Muscle of leg (tissue), 11 donors: ENCODE results near the gene TGFBR3. TPM values are rescaled to one million over a fixed set of nuclear protein-coding genes. Genes with fewer than 3 reads are reported as not detected.
A peak's percentile ranks its signal among the peaks of the same experiment; 100 is the strongest.

Source experiments
- DNase-seq: peaks from one replicate; pipeline ENCODE4 v3.0.0; 2013
- H3K27ac ChIP-seq: one replicate; pipeline ENCODE4 v1.5.1; 2013; ENCODE audit warnings: mild to moderate bottlenecking, low read length, control low read depth
- H3K27me3 ChIP-seq: one replicate; pipeline ENCODE4 v1.6.1; 2013; ENCODE audit warnings: low read length; ENCODE audit not compliant: control insufficient read depth, insufficient read depth
- H3K36me3 ChIP-seq: one replicate; pipeline ENCODE4 v1.6.1; 2013; ENCODE audit warnings: low read length; ENCODE audit not compliant: control insufficient read depth, insufficient read depth
- H3K4me1 ChIP-seq: one replicate; pipeline ENCODE4 v1.6.1; 2013; ENCODE audit warnings: low read length; ENCODE audit not compliant: control insufficient read depth, insufficient read depth
- H3K4me3 ChIP-seq: one replicate; pipeline ENCODE4 v1.5.1; 2013; ENCODE audit warnings: low read length, control low read depth
- H3K9me3 ChIP-seq: replicated peaks from 2 replicates; pipeline ENCODE4 v1.6.1; 2013; ENCODE audit warnings: low read depth, low read length; ENCODE audit not compliant: control insufficient read depth
- WGBS: methylation state at CpG from one replicate; pipeline ENCODE4 v1.1.5; 2013; ENCODE audit warnings: missing lambda C conversion rate; ENCODE audit not compliant: insufficient coverage; 5-methylcytosine and 5-hydroxymethylcytosine counted together
- polyA plus RNA-seq, 8 donors: library from polyadenylated mRNA; unstranded; fragments of 120-200 nt; gene quantifications; one replicate each; pipeline versions ENCODE4 v1.2.1 to v1.2.3, GENCODE V29; 2013; ENCODE audit warnings: inconsistent platforms in 1 of 8, low replicate concordance in 1 of 8; ENCODE audit not compliant: insufficient read length in 8 of 8, insufficient read depth in 1 of 8
- total RNA-seq: library from RNA; stranded (reverse); fragments of 120-200 nt; gene quantifications from one replicate; pipeline ENCODE4 v1.2.4, GENCODE V29; 2013

The TGFBR3 gene
- total and polyA plus RNA-seq, 9 donors = 20.5 to 45.4 (median 25.3) TPM

DNA sequence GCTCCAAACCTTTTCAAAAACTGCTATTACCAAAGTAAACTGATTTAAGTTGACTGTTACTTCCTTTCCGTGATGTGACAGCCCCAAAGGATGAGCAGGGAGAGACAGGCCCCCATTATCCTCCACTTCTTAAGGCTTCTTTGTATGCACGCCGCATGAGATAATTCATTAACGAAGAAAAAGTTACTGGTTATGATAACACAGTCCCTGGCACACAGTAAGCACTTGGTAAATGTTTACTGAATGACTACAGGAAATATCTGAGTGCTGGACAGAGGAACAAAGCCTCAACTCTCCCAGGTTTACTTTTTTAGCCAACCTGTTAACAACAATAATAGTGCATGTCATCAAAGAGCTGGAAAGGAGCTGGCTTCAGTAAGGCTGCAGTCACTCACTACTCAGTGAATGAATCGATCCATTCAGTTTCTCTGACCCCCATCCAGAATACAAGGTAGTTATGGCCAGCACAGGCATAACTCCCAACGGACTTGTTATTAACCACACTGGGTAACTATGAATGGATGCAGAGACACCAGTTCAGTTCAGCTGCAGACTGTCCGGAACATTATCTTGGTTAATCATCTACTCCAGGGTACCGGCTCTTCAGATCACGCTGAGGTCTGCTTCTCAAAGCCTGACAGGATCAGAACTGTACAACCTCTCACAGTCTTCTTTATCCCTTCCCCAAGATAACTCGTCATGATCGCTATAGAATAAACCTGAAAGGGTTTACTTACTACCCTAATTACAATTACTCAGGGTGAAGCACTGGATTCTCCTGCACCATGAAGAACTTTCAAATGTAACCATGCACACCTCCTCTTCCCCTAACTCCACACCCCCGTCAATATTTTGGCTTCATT lies 58.3 kb downstream of the TGFBR3 start:
- H3K27ac ChIP-seq = peak overlapping the region; percentile 56
- no peak overlapping the region for H3K4me3 ChIP-seq
- H3K9me3 ChIP-seq = no peaks in the 10 kb centered on the region
- DNase-seq = no peak
- peaks cover 45% of the 10 kb centered on the region for H3K4me1 ChIP-seq
- WGBS = 44% methylated on average over 5 of the region's 12 CpGs
- H3K27me3 ChIP-seq = no peaks in the 10 kb centered on the region
- H3K36me3 ChIP-seq = no peaks in the 10 kb centered on the region

DNA sequence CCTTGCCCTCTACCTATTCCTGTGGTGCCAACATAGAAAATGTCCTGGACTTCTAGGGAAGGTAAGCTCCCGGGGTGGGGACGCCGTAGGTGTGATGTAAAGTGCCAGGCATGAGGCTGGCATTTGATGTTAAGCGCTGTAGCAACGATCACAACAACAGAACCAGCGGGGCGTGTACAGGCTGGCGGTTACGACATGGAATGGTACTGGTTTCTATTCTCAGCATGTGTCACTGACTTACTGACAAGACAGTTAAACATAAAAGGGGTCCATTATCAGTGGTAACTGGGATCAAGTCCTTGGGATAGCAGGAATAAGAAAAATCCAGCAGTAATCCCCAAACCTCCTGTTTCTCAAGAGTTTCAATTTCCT lies 58.9 kb downstream of the TGFBR3 start:
- peak overlapping the region; percentile 56 for H3K27ac ChIP-seq

DNA sequence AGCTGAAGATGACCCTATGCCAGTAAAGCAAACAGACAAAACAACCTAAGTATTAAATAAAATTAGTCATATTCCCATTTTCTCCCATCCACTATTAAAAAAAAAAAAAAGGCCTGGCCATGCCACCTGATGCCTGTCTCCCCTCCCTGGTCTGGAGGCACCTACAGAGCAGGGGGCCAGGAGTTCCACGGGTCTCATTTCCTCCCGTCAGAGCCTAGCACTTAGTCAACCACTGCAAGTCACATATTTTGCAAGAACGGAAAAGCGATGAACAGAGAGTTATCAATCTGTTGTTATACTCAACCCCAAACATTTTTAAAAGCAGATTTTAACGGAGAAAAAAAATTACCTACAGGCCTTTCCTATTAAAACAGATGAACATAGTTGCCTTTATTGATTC lies 59.3 kb downstream of the TGFBR3 start:
- Histone ChIP-seq H3K9me3 (no peaks in the 10 kb centered on the region), H3K4me1 (peaks cover 45% of the 10 kb centered on the region), H3K36me3 (no peaks in the 10 kb centered on the region), H3K27ac (peak overlapping the region; percentile 56), H3K4me3 (no peak overlapping the region), H3K27me3 (no peaks in the 10 kb centered on the region)
- DNase-seq = no peak
- 100% methylated on average over 1 of the region's 5 CpGs for WGBS

More for the DNA sequence above, 58.9 kb downstream of the TGFBR3 start:
- 90% methylated on average over 7 of the region's 9 CpGs for WGBS
- H3K4me3 ChIP-seq = no peak overlapping the region
- no peaks in the 10 kb centered on the region for H3K36me3 ChIP-seq
- no peaks in the 10 kb centered on the region for H3K9me3 ChIP-seq
- H3K27me3 ChIP-seq = no peaks in the 10 kb centered on the region
- H3K4me1 ChIP-seq = peaks cover 45% of the 10 kb centered on the region
- DNase-seq = no peak

DNA sequence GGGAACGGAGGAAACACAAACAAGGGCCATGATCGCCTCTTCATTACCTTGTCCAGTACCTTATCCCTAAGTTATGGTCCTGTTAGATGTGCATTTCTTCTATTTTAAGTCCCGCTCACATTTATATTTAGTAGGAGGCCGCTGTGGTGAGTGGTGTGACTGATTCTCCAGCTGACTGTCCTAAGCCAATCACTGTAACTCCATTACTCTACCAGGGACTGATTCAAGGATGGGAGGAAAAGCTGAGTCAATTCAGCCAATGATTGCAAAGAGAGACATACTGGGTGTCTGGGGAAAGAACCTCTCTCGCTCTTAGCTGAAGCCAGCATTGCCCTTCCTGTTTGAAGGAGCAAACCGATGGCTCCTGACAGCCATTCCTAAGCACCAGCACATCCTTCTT lies 59.7 kb downstream of the TGFBR3 start:
- no peak for DNase-seq
- H3K9me3 ChIP-seq = no peaks in the 10 kb centered on the region
- 80% methylated on average over 2 of the region's 6 CpGs for WGBS
- no peaks in the 10 kb centered on the region for H3K36me3 ChIP-seq
- peak overlapping the region; percentile 1 for H3K27ac ChIP-seq
- H3K4me3 ChIP-seq = no peak overlapping the region
- peaks cover 43% of the 10 kb centered on the region for H3K4me1 ChIP-seq
- no peaks in the 10 kb centered on the region for H3K27me3 ChIP-seq

DNA sequence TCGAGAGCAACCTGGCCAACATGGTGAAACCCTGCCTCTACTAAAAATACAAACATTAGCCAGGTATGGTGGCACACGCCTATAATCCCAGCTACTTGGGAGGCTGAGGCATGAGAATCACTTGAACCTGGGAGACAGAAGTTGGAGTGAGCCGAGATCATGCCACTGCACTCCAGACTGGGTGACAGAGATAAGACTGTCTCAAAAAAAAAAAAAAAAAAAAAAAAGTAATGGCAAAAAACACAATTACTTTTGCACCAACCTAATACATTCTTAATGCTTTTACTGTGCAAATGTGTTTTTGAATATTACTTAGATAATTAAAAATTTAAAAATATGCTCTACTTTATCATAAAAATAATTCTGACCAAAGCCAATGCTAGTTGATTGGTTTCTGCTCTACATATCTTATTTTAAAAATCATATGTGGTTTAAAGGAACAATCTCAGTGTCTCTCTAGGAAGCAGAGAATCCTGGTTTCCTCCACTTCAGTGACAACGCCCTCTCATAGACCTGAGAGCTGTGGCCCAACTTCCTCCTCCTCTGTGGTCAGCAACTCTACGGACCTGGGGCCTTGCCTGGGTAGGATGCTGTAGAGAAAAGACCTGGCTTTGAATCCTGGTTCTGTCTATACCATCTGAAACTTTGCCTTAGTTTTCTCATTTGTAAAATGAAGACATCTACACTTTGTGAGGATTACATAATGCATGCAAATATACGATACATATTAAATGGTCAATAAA lies 64.7 kb downstream of the TGFBR3 start:
- DNase-seq = no peak
- H3K4me1 ChIP-seq = peaks cover 16% of the 10 kb centered on the region
- no peak overlapping the region for H3K27ac ChIP-seq
- WGBS = 100% methylated on average over 1 of the region's 6 CpGs
- no peak overlapping the region for H3K4me3 ChIP-seq
- no peaks in the 10 kb centered on the region for H3K27me3 ChIP-seq
- no peaks in the 10 kb centered on the region for H3K9me3 ChIP-seq
- H3K36me3 ChIP-seq = no peaks in the 10 kb centered on the region

DNA sequence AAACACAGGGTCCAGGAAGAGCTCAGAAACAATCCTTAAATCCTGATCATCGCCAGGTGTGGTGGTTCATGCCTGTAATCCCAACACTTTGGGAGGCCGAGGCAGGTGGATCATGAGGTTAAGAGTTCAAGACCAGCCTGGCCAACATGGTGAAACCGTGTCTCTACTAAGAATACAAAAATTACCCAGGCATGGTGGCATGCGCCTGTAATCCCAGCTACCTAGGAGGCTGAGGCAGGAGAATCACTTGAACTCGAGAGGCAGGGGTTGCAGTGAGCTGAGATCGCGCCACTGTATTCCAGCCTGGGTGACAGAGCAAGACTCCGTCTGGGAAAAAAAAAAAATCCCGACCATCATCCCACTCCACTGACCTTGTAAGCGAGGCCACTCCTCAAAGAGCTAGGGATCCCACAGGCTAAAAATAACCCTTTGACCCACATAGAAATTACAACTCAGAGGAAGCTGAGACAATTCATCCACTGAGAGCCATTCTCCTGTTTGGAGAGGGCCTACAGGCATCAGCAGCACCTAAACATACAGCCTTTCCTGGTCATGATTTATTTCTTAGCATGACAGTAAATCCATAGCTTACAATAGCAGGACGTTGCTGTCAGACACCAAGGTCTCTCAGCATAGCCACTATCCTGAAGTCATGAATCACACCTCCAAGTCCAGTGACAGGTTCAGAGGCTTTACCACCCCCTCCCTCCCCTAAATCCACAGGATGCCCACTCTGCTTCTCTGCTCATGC lies 66.7 kb downstream of the TGFBR3 start:
- Histone ChIP-seq H3K27ac (peak overlapping the region; percentile 25), H3K9me3 (no peaks in the 10 kb centered on the region), H3K4me1 (peaks cover 13% of the 10 kb centered on the region), H3K36me3 (no peaks in the 10 kb centered on the region), H3K4me3 (no peak overlapping the region), H3K27me3 (no peaks in the 10 kb centered on the region)
- DNase-seq = no peak
- WGBS = 63% methylated on average over 8 of the region's 11 CpGs

DNA sequence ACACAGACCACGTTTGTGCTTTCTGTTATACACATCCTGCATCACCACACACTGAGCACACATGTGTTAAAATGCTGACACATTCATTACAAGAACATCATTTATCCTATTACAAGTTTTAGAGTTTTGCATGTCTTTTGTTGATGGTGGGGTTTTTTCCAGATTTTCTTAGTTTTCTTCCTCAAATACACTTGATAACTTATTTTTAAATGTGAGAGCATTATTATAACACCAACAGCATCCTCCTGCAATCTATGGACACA lies 67.3 kb downstream of the TGFBR3 start:
- no peaks in the 10 kb centered on the region for H3K9me3 ChIP-seq
- no peak for DNase-seq
- H3K4me1 ChIP-seq = peaks cover 13% of the 10 kb centered on the region
- H3K4me3 ChIP-seq = no peak overlapping the region
- no peaks in the 10 kb centered on the region for H3K27me3 ChIP-seq
- no CpG with 5 or more reads among the region's 1 CpG for WGBS
- H3K27ac ChIP-seq = peak overlapping the region; percentile 65
- no peaks in the 10 kb centered on the region for H3K36me3 ChIP-seq

DNA sequence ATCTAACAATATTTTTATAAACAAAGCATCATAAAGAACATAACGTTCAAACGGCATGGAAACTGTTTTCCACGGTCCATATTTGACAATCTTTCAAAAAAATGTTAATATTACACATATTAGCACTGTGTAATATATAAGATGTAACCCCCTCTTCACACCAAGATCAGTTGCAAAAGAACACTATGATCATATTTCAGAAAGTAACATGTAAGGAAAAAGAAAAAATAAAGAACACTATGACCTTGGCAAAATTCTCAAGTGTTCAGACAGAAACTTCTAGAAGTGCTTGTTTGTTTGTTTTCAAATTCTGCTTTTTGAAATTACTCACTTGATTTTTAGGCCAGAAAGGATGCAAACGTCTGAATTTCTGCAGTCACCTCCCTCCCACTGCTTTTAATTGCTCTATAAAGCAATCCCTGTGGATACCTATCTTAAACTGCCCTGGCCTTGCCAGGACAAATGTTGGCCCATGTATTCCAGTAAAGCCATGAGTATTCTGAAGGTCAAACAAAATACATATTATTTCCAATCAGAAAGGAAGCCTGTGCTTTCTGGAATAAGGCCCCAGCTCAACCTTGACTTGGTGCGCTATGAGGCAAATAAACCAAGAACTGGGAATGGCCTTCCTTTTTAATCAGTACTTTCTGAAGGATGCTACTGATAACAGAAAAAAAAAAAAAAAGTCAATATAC lies 68.6 kb downstream of the TGFBR3 start:
- Histone ChIP-seq H3K4me3 (no peak overlapping the region), H3K27me3 (no peaks in the 10 kb centered on the region), H3K36me3 (no peaks in the 10 kb centered on the region), H3K9me3 (no peaks in the 10 kb centered on the region), H3K4me1 (peaks cover 15% of the 10 kb centered on the region), H3K27ac (peak overlapping the region; percentile 77)
- no CpG with 5 or more reads among the region's 5 CpGs for WGBS
- DNase-seq = no peak

DNA sequence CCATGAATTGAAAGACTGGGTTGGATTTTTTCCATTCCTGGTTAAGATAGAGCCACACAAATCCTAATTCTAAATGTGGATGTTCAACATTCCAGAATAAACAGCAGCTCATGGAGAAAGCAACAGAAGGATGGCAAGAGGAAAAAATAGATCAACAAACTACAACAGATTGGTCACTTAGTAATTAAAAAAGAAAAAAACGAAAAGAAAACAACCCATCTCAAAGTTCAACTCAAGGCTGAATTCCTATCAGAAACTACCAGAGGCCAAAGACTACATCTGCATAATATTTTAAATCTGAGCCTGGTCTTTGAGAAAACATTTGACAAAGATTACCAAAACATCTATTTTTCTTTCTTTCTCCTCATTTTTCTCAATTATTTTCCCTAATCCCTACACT lies 69.9 kb downstream of the TGFBR3 start:
- Histone ChIP-seq H3K9me3 (no peaks in the 10 kb centered on the region), H3K4me1 (peaks cover 15% of the 10 kb centered on the region), H3K27me3 (no peaks in the 10 kb centered on the region), H3K4me3 (no peak overlapping the region), H3K36me3 (no peaks in the 10 kb centered on the region), H3K27ac (no peak overlapping the region)
- no peak for DNase-seq
- WGBS = no CpG with 5 or more reads among the region's 1 CpG

DNA sequence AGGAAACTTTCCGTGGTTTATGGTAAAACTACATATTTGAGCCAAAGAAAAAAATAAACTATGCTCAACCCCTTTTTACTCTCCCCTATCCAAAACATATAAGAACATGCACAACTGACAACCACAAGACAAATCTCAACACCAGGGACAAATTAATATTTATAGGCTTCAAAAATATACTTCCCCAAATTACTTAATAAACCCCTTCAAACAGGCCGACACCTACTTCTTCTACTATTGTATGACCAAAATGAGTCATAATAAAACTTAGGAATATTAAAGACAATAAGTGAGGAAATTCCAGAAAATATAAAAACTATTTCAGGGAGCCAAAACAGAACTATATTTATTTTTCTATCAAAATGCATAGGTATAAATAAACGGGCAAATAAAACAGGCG lies 71.5 kb downstream of the TGFBR3 start:
- H3K4me1 ChIP-seq = peaks cover 12% of the 10 kb centered on the region
- H3K27ac ChIP-seq = no peak overlapping the region
- WGBS = 100% methylated on average over 1 of the region's 4 CpGs
- no peak for DNase-seq
- H3K9me3 ChIP-seq = no peaks in the 10 kb centered on the region
- H3K36me3 ChIP-seq = no peaks in the 10 kb centered on the region
- no peak overlapping the region for H3K4me3 ChIP-seq
- no peaks in the 10 kb centered on the region for H3K27me3 ChIP-seq
